OCI-LY1 (cell line): ENCODE data around the gene KRTAP2-1.

Experiments used
- CTCF ChIP-seq: fragments of 200-600 bp; sonication (generic), shearing (Covaris generic); IDR thresholded peaks from 2 replicates; pipeline ENCODE4 v1.5.1; 2017; ENCODE audit warnings: mild to moderate bottlenecking, antibody characterized with exemption, low read length, moderate library complexity, mixed read lengths
- EZH2 ChIP-seq: fragments of 200-600 bp; sonication (generic), shearing (Covaris generic); IDR thresholded peaks from 2 replicates; pipeline ENCODE4 v1.8.0; 2017; ENCODE audit warnings: borderline replicate concordance, mixed run types, mild to moderate bottlenecking, antibody characterized with exemption, low read length, moderate library complexity, mixed read lengths

GRCh38 chr17:41002814-41003213 lies 44.3 kb downstream of the KRTAP2-1 start:
- TF ChIP-seq EZH2 (no peak), CTCF (no peak)
